SK-N-SH treated with all-trans-retinoic acid at 6 μM for 48 hours (cell line): ENCODE results near the gene MCU.

Experiments used
- ATAC-seq: fragments of 200-7000 bp; cut with Tn5 transposase; 3 replicates; pipeline ENCODE4 v1.9.1; 2020; ENCODE audit warnings: mild to moderate bottlenecking, moderate library complexity
- ARNTL ChIP-seq: fragments of 450-650 bp; formaldehyde crosslinking; IDR thresholded peaks from 2 replicates; pipeline ENCODE4 v1.5.0; 2020; ENCODE audit warnings: low read depth, mild to moderate bottlenecking, moderate library complexity, borderline replicate concordance
- BACH2 ChIP-seq: fragments of 250-450 bp; sonication (Bioruptor Pico); IDR thresholded peaks from 2 replicates; pipeline ENCODE4 v1.9.0; 2021; ENCODE audit warnings: mild to moderate bottlenecking, borderline replicate concordance
- CSDC2 ChIP-seq: fragments of 250-450 bp; sonication (Bioruptor Pico); IDR thresholded peaks from 2 replicates; pipeline ENCODE4 v1.5.0; 2020; ENCODE audit warnings: mild to moderate bottlenecking, moderate library complexity
- ESRRG ChIP-seq: fragments of 250-450 bp; sonication (Bioruptor Pico); IDR thresholded peaks from 2 replicates; pipeline ENCODE4 v1.6.1; 2021; ENCODE audit warnings: mild to moderate bottlenecking
- GLIS3 ChIP-seq: fragments of 250-450 bp; sonication (Bioruptor Pico); IDR thresholded peaks from 2 replicates; pipeline ENCODE4 v1.5.0; 2020; ENCODE audit warnings: mild to moderate bottlenecking, moderate library complexity
- ISL1 ChIP-seq: fragments of 250-450 bp; sonication (Bioruptor Pico); IDR thresholded peaks from 2 replicates; pipeline ENCODE4 v2.1.2; 2022; ENCODE audit warnings: mild to moderate bottlenecking, moderate library complexity
- OSR1 ChIP-seq: fragments of 250-450 bp; sonication (Bioruptor Pico); IDR thresholded peaks from 2 replicates; pipeline ENCODE4 v1.8.0; 2022; ENCODE audit warnings: moderate library complexity, mild to moderate bottlenecking, inconsistent platforms
- PPARA ChIP-seq: fragments of 250-450 bp; sonication (Bioruptor Pico); IDR thresholded peaks from 2 replicates; pipeline ENCODE4 v1.5.0; 2020; ENCODE audit warnings: mild to moderate bottlenecking, borderline replicate concordance
- RARB ChIP-seq: fragments of 250-450 bp; sonication (Bioruptor Pico); IDR thresholded peaks from 2 replicates; pipeline ENCODE4 v1.8.0; 2021; ENCODE audit warnings: mild to moderate bottlenecking, moderate library complexity
- SNAI2 ChIP-seq: fragments of 250-450 bp; sonication (Bioruptor Pico); IDR thresholded peaks from 2 replicates; pipeline ENCODE4 v1.5.0; 2020; ENCODE audit warnings: mild to moderate bottlenecking, moderate library complexity
- TCF4 ChIP-seq: fragments of 250-450 bp; sonication (Bioruptor Pico); IDR thresholded peaks from 2 replicates; pipeline ENCODE4 v1.8.0; 2021; ENCODE audit warnings: mild to moderate bottlenecking, moderate library complexity, borderline replicate concordance
- TOX ChIP-seq: fragments of 250-450 bp; sonication (Bioruptor Pico); IDR thresholded peaks from 2 replicates; pipeline ENCODE4 v1.8.0; 2021; ENCODE audit warnings: mild to moderate bottlenecking, moderate library complexity, borderline replicate concordance
- ZC3H10 ChIP-seq: fragments of 250-450 bp; sonication (Bioruptor Pico); IDR thresholded peaks from 2 replicates; pipeline ENCODE4 v1.5.1; 2021; ENCODE audit warnings: mild to moderate bottlenecking, moderate library complexity
- ZFP3 ChIP-seq: fragments of 250-450 bp; sonication (Bioruptor Pico); IDR thresholded peaks from 2 replicates; pipeline ENCODE4 v1.5.0; 2020; ENCODE audit warnings: mild to moderate bottlenecking, moderate library complexity
- ZFP30 ChIP-seq: fragments of 450-650 bp; formaldehyde crosslinking; IDR thresholded peaks from 2 replicates; pipeline ENCODE4 v1.5.0; 2022; ENCODE audit warnings: mild to moderate bottlenecking, moderate library complexity
- ZNF565 ChIP-seq: fragments of 450-650 bp; formaldehyde crosslinking; conservative IDR thresholded peaks from 2 replicates; pipeline ENCODE4 v1.5.0; 2020; ENCODE audit warnings: low read depth, mild to moderate bottlenecking, moderate library complexity
- ZNF70 ChIP-seq: fragments of 450-650 bp; formaldehyde crosslinking; IDR thresholded peaks from 2 replicates; pipeline ENCODE4 v1.5.0; 2020; ENCODE audit warnings: mild to moderate bottlenecking, moderate library complexity
- ZNF8 ChIP-seq: fragments of 450-650 bp; formaldehyde crosslinking; IDR thresholded peaks from 2 replicates; pipeline ENCODE4 v1.5.0; 2020; ENCODE audit warnings: mild to moderate bottlenecking, moderate library complexity
- TF ChIP-seq, protein P1 (sequence below): fragments of 250-450 bp; sonication (Bioruptor Pico); IDR thresholded peaks from 2 replicates; pipeline ENCODE4 v1.5.1; 2020; ENCODE audit warnings: low read depth, mild to moderate bottlenecking, moderate library complexity
- TF ChIP-seq, protein P2 (sequence below): fragments of 250-450 bp; sonication (Bioruptor Pico); IDR thresholded peaks from 2 replicates; pipeline ENCODE4 v1.8.0; 2020; ENCODE audit warnings: mild to moderate bottlenecking, moderate library complexity, borderline replicate concordance
- TF ChIP-seq, protein P3 (sequence below): fragments of 250-450 bp; sonication (Bioruptor Pico); IDR thresholded peaks from 2 replicates; pipeline ENCODE4 v1.5.0; 2020; ENCODE audit warnings: mild to moderate bottlenecking, moderate library complexity
- TF ChIP-seq, protein P4 (sequence below): fragments of 250-450 bp; sonication (Bioruptor Pico); IDR thresholded peaks from 2 replicates; pipeline ENCODE4 v1.8.0; 2021; ENCODE audit warnings: low read depth, mild to moderate bottlenecking, moderate library complexity, borderline replicate concordance

Gene MCU

DNA sequence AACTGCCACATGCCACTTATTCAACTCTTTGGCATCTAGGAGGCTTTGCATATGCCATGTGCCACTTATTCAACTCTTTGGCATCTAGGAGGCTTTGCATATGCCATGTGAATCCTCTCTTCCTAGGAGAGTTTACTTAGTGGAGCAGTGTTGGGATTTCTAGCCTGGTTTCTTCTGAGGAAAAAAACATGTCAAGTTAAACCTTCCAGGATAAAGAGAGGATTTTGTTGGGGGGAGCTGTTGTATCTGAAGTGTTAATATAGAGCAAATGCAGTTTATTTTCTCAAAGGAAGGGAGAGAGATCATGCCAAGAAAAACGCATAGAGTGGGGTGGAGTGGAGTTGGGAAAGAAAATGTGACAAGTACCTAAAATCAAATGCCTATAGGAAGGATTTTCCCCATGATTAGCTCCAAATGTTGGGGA, 91.5 kb downstream of the MCU start:
- ATAC-seq: peak; percentile 62

DNA sequence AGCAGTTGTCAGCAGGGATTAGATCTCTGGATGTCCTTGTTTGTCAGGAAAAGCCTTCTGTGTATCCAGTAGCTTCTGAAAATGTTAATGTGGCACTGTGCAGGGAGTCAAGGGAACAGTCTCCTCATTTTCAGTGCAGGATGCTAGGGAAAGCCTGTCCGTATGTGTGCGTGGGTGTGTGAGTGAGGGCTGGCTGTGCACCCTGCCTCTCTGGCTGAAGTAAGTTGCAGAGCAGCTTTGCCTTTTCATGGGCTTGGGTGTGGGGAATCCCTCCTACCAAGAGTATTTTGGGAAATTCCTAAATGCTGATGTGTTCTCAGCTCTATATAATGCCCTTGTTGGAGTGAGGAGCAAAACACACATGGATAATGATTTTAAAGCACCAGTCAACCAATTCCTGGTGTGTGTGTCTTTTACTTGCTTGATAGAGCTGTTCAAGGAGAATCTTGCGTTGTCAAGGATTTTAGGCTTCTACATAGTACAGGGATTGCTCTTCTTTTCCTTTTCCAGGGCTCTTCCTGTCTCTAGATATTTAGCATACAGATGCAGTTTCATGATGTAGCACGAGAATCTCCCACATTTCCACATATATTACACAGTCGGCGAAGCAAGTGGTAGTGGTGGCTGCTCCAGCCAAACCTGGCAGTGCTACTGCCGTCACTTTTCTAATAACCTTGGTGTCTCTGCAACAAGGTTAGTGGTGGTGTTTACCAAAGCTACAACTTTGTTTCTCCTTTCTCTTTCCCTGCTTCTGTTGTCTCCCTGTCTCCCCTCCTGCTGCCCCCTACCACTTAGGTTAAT, 92.8 kb downstream of the MCU start:
- peak; percentile 86 for ATAC-seq
- TF ChIP-seq ZC3H10 (no peak), SNAI2 (no peak), ZNF8 (no peak), ZNF565 (CRISPR knock-in tag) (no peak), CSDC2 (no peak), PPARA (CRISPR knock-in tag) (no peak), ZNF70 (CRISPR knock-in tag) (no peak), ZFP30 (CRISPR knock-in tag) (no peak), OSR1 (CRISPR knock-in tag) (no peak), ZFP3 (no peak), ARNTL (CRISPR knock-in tag) (no peak), ISL1 (CRISPR knock-in tag) (no peak), TCF4 (CRISPR knock-in tag) (no peak), BACH2 (CRISPR knock-in tag) (no peak)
- TF ChIP-seq, protein P1, sequence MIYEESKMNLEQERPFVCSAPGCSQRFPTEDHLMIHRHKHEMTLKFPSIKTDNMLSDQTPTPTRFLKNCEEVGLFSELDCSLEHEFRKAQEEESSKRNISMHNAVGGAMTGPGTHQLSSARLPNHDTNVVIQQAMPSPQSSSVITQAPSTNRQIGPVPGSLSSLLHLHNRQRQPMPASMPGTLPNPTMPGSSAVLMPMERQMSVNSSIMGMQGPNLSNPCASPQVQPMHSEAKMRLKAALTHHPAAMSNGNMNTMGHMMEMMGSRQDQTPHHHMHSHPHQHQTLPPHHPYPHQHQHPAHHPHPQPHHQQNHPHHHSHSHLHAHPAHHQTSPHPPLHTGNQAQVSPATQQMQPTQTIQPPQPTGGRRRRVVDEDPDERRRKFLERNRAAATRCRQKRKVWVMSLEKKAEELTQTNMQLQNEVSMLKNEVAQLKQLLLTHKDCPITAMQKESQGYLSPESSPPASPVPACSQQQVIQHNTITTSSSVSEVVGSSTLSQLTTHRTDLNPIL (CRISPR knock-in tag): no peak
- TF ChIP-seq, protein P2, sequence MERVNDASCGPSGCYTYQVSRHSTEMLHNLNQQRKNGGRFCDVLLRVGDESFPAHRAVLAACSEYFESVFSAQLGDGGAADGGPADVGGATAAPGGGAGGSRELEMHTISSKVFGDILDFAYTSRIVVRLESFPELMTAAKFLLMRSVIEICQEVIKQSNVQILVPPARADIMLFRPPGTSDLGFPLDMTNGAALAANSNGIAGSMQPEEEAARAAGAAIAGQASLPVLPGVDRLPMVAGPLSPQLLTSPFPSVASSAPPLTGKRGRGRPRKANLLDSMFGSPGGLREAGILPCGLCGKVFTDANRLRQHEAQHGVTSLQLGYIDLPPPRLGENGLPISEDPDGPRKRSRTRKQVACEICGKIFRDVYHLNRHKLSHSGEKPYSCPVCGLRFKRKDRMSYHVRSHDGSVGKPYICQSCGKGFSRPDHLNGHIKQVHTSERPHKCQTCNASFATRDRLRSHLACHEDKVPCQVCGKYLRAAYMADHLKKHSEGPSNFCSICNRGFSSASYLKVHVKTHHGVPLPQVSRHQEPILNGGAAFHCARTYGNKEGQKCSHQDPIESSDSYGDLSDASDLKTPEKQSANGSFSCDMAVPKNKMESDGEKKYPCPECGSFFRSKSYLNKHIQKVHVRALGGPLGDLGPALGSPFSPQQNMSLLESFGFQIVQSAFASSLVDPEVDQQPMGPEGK: no peak

More for the DNA sequence above, 91.5 kb downstream of the MCU start:
- TF ChIP-seq ARNTL (CRISPR knock-in tag) (no peak), GLIS3 (CRISPR knock-in tag) (no peak), SNAI2 (no peak), ZNF565 (CRISPR knock-in tag) (no peak), TOX (CRISPR knock-in tag) (no peak), OSR1 (CRISPR knock-in tag) (no peak), ZNF70 (CRISPR knock-in tag) (no peak), ZNF8 (no peak), CSDC2 (no peak), ZFP3 (no peak), TCF4 (CRISPR knock-in tag) (no peak), RARB (CRISPR knock-in tag) (no peak), BACH2 (CRISPR knock-in tag) (no peak), PPARA (CRISPR knock-in tag) (no peak), ESRRG (no peak), ZFP30 (CRISPR knock-in tag) (no peak)
- TF ChIP-seq, protein P3, sequence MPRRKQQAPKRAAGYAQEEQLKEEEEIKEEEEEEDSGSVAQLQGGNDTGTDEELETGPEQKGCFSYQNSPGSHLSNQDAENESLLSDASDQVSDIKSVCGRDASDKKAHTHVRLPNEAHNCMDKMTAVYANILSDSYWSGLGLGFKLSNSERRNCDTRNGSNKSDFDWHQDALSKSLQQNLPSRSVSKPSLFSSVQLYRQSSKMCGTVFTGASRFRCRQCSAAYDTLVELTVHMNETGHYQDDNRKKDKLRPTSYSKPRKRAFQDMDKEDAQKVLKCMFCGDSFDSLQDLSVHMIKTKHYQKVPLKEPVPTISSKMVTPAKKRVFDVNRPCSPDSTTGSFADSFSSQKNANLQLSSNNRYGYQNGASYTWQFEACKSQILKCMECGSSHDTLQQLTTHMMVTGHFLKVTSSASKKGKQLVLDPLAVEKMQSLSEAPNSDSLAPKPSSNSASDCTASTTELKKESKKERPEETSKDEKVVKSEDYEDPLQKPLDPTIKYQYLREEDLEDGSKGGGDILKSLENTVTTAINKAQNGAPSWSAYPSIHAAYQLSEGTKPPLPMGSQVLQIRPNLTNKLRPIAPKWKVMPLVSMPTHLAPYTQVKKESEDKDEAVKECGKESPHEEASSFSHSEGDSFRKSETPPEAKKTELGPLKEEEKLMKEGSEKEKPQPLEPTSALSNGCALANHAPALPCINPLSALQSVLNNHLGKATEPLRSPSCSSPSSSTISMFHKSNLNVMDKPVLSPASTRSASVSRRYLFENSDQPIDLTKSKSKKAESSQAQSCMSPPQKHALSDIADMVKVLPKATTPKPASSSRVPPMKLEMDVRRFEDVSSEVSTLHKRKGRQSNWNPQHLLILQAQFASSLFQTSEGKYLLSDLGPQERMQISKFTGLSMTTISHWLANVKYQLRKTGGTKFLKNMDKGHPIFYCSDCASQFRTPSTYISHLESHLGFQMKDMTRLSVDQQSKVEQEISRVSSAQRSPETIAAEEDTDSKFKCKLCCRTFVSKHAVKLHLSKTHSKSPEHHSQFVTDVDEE (CRISPR knock-in tag): no peak
- TF ChIP-seq, protein P4, sequence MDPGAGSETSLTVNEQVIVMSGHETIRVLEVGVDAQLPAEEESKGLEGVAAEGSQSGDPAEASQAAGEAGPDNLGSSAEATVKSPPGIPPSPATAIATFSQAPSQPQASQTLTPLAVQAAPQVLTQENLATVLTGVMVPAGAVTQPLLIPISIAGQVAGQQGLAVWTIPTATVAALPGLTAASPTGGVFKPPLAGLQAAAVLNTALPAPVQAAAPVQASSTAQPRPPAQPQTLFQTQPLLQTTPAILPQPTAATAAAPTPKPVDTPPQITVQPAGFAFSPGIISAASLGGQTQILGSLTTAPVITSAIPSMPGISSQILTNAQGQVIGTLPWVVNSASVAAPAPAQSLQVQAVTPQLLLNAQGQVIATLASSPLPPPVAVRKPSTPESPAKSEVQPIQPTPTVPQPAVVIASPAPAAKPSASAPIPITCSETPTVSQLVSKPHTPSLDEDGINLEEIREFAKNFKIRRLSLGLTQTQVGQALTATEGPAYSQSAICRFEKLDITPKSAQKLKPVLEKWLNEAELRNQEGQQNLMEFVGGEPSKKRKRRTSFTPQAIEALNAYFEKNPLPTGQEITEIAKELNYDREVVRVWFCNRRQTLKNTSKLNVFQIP: no peak
- TF ChIP-seq, protein P2: no peak
- TF ChIP-seq, protein P1 (CRISPR knock-in tag): no peak
- TF ChIP-seq, all 23 proteins: peak for 0
